RWPE1 (cell line): ENCODE results near the gene WNT3A.

Experiments used
- CTCF ChIA-PET: fragments of 350-600 bp; sonication (Branson Sonifier 250); formaldehyde crosslinking; extraction: SDS; loops from one replicate; lab custom pipeline; 2021; lab: Yijun Ruan, JAX
- POLR2A ChIA-PET: fragments of 400-600 bp; formaldehyde crosslinking; extraction: SDS; loops from one replicate; lab custom pipeline; 2020; ENCODE audit warnings: antibody characterized with exemption; ENCODE audit not compliant: low non-redundant PET; lab: Yijun Ruan, JAX
- DNase-seq: peaks from one replicate; pipeline ENCODE4 v3.0.0; 2012; ENCODE audit warnings: low spot score
- H3K27ac ChIP-seq: fragments of 450-650 bp; 2 replicates; pipeline ENCODE4 v1.5.1; 2017
- TF ChIP-seq, protein P1 (sequence below): fragments of 450-650 bp; conservative IDR thresholded peaks from 2 replicates; pipeline ENCODE4 v1.5.1; 2017; ENCODE audit warnings: low read depth, mild to moderate bottlenecking

WNT3A gene

DNA sequence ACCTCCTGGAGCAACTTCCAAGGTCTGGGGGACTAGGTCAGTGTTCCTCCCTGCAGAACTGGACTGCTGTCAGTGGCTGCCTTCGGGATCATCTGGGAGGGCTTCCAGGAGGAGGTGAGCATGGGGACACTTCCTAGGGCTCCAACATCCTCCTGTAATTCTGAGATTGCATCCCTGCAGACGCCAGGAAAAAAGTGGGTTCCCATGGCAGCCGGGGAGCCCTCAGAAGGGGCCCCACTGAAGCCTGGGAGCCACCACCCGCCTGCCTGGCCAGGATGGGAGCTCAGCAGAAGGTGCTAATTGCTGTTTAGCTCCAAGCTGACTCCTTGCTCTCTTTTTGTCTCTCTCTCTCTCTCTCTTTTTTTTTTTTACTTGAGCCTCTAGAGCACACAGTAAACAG lies 59.6 kb downstream of the WNT3A start:
- DNase-seq, result no peak
- TF ChIP-seq, protein P1, sequence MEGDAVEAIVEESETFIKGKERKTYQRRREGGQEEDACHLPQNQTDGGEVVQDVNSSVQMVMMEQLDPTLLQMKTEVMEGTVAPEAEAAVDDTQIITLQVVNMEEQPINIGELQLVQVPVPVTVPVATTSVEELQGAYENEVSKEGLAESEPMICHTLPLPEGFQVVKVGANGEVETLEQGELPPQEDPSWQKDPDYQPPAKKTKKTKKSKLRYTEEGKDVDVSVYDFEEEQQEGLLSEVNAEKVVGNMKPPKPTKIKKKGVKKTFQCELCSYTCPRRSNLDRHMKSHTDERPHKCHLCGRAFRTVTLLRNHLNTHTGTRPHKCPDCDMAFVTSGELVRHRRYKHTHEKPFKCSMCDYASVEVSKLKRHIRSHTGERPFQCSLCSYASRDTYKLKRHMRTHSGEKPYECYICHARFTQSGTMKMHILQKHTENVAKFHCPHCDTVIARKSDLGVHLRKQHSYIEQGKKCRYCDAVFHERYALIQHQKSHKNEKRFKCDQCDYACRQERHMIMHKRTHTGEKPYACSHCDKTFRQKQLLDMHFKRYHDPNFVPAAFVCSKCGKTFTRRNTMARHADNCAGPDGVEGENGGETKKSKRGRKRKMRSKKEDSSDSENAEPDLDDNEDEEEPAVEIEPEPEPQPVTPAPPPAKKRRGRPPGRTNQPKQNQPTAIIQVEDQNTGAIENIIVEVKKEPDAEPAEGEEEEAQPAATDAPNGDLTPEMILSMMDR, result no peak
- POLR2A ChIA-PET, result no interaction called here
- H3K27ac ChIP-seq, result no peak overlapping the region
- CTCF ChIA-PET, result interaction anchor here (0.6 to 1.0 kb wide), 3 partner anchors 64 to 116 kb away, joined by 3 to 10 read pairs (median 4); no protein-coding TSS in a partner anchor

DNA sequence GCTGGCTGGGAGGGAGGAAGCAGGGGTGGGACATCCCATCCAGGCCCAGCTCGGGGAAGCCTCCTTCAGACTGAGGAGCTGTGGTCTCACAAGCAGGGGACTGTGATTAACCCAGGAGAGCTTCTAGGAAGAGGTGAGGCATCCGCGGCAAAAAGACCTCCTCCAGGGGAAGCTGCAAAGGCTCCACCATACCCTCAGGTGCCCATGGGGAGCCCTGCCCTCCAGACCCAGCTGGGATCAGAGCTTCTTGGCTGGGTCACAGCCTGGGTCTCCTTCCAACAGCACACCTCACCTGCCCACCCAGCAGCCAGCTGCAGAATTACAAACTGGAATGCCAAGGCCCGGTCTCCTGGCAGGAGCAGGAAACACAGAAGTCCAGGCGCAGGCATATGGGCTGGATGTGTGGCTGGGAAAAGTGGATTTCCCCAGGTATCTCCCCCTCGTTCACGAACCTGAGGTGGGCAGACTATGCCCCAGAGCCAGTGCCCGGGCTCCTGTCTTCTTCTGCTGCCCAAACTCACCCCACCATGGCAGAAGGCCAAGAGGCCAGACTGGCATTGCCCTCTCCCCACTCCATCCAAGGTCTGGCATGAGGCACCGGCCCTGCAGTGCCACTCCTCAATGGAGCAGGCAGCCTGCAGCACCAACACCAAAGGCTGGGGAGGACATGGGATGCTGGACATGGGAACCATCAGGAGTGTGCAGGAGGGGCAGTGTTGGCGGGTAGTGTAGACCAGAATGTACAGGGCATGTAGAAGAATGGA lies 60.3 kb downstream of the WNT3A start:
- DNase-seq, result no peak
- POLR2A ChIA-PET, result no interaction called here
- no peak overlapping the region for H3K27ac ChIP-seq
- CTCF ChIA-PET, result interaction anchor here (0.7 to 1.0 kb wide), 2 partner anchors 68 to 117 kb away, joined by 4 to 10 read pairs; no protein-coding TSS in a partner anchor
- TF ChIP-seq, protein P1, result no peak

DNA sequence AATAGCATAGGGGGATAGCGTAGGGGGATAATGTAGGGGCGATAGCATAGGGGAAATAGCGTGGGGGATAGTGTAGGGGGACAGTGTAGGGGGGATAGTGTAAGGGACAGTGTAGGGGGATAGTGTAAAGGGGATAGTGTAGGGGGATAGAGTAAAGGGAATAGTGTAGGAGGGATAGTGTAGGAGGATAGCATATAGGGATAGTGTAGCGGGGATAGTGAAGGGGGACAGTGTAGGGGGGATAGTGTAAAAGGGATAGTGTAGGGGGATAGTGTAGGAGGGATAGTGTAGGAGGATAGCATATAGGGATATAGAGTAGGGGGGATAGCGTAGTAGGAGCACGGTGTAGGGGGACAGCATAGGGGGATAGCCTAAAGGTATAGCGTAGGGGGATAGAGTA lies 61.6 kb downstream of the WNT3A start:
- CTCF ChIA-PET, result no interaction called here
- POLR2A ChIA-PET, result no interaction called here

GRCh38 chr1:228070173-228070572 lies 63.4 kb downstream of the WNT3A start:
- POLR2A ChIA-PET, result no interaction called here
- CTCF ChIA-PET, result no interaction called here
- no peak overlapping the region for H3K27ac ChIP-seq
- no peak for DNase-seq
- TF ChIP-seq, protein P1, result no peak

More for the DNA sequence above, 61.6 kb downstream of the WNT3A start:
- H3K27ac ChIP-seq, result no peak overlapping the region
- DNase-seq, result no peak
- TF ChIP-seq, protein P1, result no peak

- no peak overlapping the region for H3K27ac ChIP-seq
- TF ChIP-seq, protein P1, result no peak
- DNase-seq, result no peak
- ChIA-PET POLR2A (no interaction called here), CTCF (no interaction called here)
Measured at GRCh38 chr1:228070851-228071250, 64.1 kb downstream of the WNT3A start.

DNA sequence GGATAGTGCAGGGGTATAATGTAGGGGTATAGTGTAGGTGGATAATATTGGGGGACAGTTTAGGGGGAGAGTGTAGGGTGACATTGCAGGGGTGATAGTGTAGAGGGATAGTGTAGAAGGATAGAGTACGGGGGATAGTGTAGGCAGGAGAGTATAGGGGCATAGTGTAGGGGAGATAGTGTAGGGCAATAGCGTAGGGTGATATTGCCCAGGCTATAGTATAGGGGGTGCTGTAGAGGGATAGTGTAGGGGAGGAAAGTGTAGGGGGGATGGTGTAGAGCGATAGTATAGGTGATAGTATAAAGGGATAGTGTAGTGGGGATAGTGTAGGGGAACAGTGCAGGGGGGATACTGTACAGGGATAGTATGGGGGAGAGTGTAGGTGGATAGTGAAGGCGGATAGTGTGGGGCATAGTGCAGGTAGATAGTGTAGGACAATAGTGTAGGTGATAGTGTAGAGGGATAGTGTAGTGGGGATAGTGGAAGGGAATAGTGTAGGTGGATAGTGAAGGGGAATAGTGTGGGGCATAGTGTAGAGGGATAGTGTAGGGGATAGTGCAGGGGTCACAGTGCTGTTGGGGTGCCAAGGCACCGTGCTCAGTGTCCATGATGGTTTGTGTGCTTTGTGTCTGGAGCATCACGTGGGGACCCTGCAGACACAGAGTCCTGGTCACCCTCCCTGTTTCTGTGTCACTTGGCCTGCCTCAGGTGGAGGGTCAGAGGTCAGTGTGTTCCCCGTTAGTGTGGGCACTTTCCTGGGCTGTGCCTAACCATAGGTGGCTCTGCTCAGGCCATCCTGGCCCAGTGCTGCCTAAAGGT lies 65.2 kb downstream of the WNT3A start:
- CTCF ChIA-PET, result interaction anchor here (1.5 kb wide), 1 partner anchor 36 kb away, joined by 3 read pairs; no protein-coding TSS in a partner anchor
- TF ChIP-seq, protein P1, result no peak
- POLR2A ChIA-PET, result no interaction called here
- no peak overlapping the region for H3K27ac ChIP-seq
- DNase-seq, result no peak
